WTC11 (cell line): ENCODE data around the gene CTRL. TPM values are rescaled to one million over a fixed set of nuclear protein-coding genes. Genes with fewer than 3 reads are reported as not detected.

Experiments used
- ATAC-seq: fragments of 200-7000 bp; cut with Tn5 transposase; 2 replicates; pipeline ENCODE4 v1.10.0; 2021; ENCODE audit warnings: mild to moderate bottlenecking, moderate library complexity
- CTCF ChIA-PET: fragments of 300-600 bp; sonication (Branson Sonifier 250); formaldehyde crosslinking; loops from one replicate; lab custom pipeline; 2021; ENCODE audit warnings: antibody characterized with exemption; lab: Charles Lee
- POLR2A ChIA-PET: fragments of 350-600 bp; sonication (Branson Sonifier 250); formaldehyde crosslinking; loops from one replicate; lab custom pipeline; 2021; ENCODE audit warnings: antibody characterized with exemption; lab: Charles Lee
- DNase-seq: peaks from one replicate; pipeline ENCODE4 v3.0.0; 2021; ENCODE audit warnings: low spot score
- H3K27ac Mint-ChIP-seq: 2 replicates; pipeline ENCODE4 v1.8.0; 2021; ENCODE audit warnings: mixed read lengths
- H3K27me3 Mint-ChIP-seq: 2 replicates; pipeline ENCODE4 v1.8.0; 2021; ENCODE audit warnings: low read depth, mild to moderate bottlenecking, moderate library complexity, mixed read lengths
- H3K36me3 Mint-ChIP-seq: 2 replicates; pipeline ENCODE4 v1.8.0; 2021; ENCODE audit warnings: mixed read lengths
- H3K4me1 Mint-ChIP-seq: 2 replicates; pipeline ENCODE4 v1.8.0; 2022; ENCODE audit warnings: mixed read lengths
- H3K4me3 Mint-ChIP-seq: 2 replicates; pipeline ENCODE4 v1.8.0; 2021; ENCODE audit warnings: mild to moderate bottlenecking, moderate library complexity, mixed read lengths
- H3K9me3 Mint-ChIP-seq: 2 replicates; pipeline ENCODE4 v1.8.0; 2021; ENCODE audit warnings: mixed read lengths
- CDX4 ChIP-seq: fragments of 250-450 bp; sonication (Bioruptor Pico); IDR thresholded peaks from 2 replicates; pipeline ENCODE4 v1.9.0; 2021; ENCODE audit warnings: moderate library complexity, mild to moderate bottlenecking, inconsistent platforms, borderline replicate concordance
- ETV6 ChIP-seq: sonication (generic); formaldehyde crosslinking; IDR thresholded peaks from 2 replicates; pipeline ENCODE4 v1.8.1; 2022; ENCODE audit warnings: mild to moderate bottlenecking, missing genetic modification reagents
- JUN ChIP-seq: sonication (generic); formaldehyde crosslinking; IDR thresholded peaks from 2 replicates; pipeline ENCODE4 v1.8.0; 2023; ENCODE audit warnings: mild to moderate bottlenecking, missing genetic modification reagents
- NR3C1 ChIP-seq: sonication (generic); formaldehyde crosslinking; conservative IDR thresholded peaks from 2 replicates; pipeline ENCODE4 v1.8.1; 2023; ENCODE audit warnings: low read depth, mild to moderate bottlenecking, missing genetic modification reagents
- STAT6 ChIP-seq: sonication (generic); formaldehyde crosslinking; conservative IDR thresholded peaks from 2 replicates; pipeline ENCODE4 v1.8.1; 2023; ENCODE audit warnings: mild to moderate bottlenecking, low read depth, missing genetic modification reagents, moderate library complexity
- USF2 ChIP-seq: sonication (generic); formaldehyde crosslinking; IDR thresholded peaks from 2 replicates; pipeline ENCODE4 v1.8.1; 2023; ENCODE audit warnings: mild to moderate bottlenecking, missing genetic modification reagents, moderate library complexity
- ZNF121 ChIP-seq: sonication (generic); formaldehyde crosslinking; IDR thresholded peaks from 2 replicates; pipeline ENCODE4 v1.8.0; 2023; ENCODE audit warnings: missing genetic modification reagents
- ZNF263 ChIP-seq: sonication (generic); formaldehyde crosslinking; IDR thresholded peaks from 2 replicates; pipeline ENCODE4 v1.8.1; 2022; ENCODE audit warnings: low read depth, mild to moderate bottlenecking, moderate library complexity, missing genetic modification reagents
- ZNF532 ChIP-seq: fragments of 250-450 bp; sonication (Bioruptor Pico); IDR thresholded peaks from 2 replicates; pipeline ENCODE4 v1.9.0; 2021; ENCODE audit warnings: mild to moderate bottlenecking, borderline replicate concordance
- total RNA-seq: library from RNA; stranded (reverse); gene quantifications from 3 replicates; pipeline ENCODE4 v1.2.3, GENCODE V29; 2021

The CTRL gene
- total RNA-seq, 1 experiment from 2014 or later: 2.8 TPM

- Mint-ChIP-seq H3K4me1 (0 out of 2 replicates have a peak, but pooled peaks cover 4% of the 10 kb centered on the region), H3K9me3 (no peaks in the 10 kb centered on the region), H3K4me3 (no peak overlapping the region), H3K27me3 (no peaks in the 10 kb centered on the region), H3K36me3 (peaks cover 25% of the 10 kb centered on the region), H3K27ac (no peak overlapping the region)
- DNase-seq (no peak), ATAC-seq (no peak)
- POLR2A ChIA-PET: interaction anchor here (0.6 to 1.3 kb wide), 2 partner anchors 10 to 130 kb away, joined by 4 to 5 read pairs; partner anchors contain the start of gene PSMB10
- CTCF ChIA-PET: interaction anchor here (0.9 to 1.2 kb wide), 3 partner anchors 10 to 62 kb away, joined by 4 to 7 read pairs (median 4); no protein-coding TSS in a partner anchor
- TF ChIP-seq STAT6 (no peak), USF2 (CRISPR knock-in tag) (no peak), ETV6 (CRISPR knock-in tag) (no peak), ZNF121 (CRISPR knock-in tag) (no peak), NR3C1 (CRISPR knock-in tag) (no peak), ZNF263 (CRISPR knock-in tag) (no peak)
Observed at GRCh38 chr16:67946128-67946569, 14.5 kb upstream of the CTRL start.

GRCh38 chr16:67945392-67945933 lies 13.8 kb upstream of the CTRL start:
- CTCF ChIA-PET: interaction anchor here (1.2 kb wide), 1 partner anchor 129 kb away, joined by 4 read pairs; no protein-coding TSS in a partner anchor
- no peak overlapping the region for H3K27ac Mint-ChIP-seq

More at GRCh38 chr16:67945392-67945933, 13.8 kb upstream of the CTRL start:
- TF ChIP-seq CDX4 (CRISPR knock-in tag): no peak
- no peak for TF ChIP-seq ZNF532 (CRISPR knock-in tag)
- 0 out of 2 replicates have a peak, but pooled peaks have one; percentile 22 for TF ChIP-seq JUN
- TF ChIP-seq, all 79 proteins: peak for 1
- Mint-ChIP-seq H3K4me1 (0 out of 2 replicates have a peak, but pooled peaks cover 4% of the 10 kb centered on the region), H3K4me3 (no peak overlapping the region), H3K36me3 (peaks cover 25% of the 10 kb centered on the region), H3K9me3 (no peaks in the 10 kb centered on the region), H3K27me3 (no peaks in the 10 kb centered on the region)
- POLR2A ChIA-PET: interaction anchor here (1.3 kb wide), 1 partner anchor 9 kb away, joined by 4 read pairs; the partner anchor contains the start of gene PSMB10
- ATAC-seq (no peak), DNase-seq (no peak)
